ENCODE data around the gene MAN2A2.
"Not testable (repeated sequence)": the region's sequence is repeated elsewhere in the genome, so short reads cannot be mapped to it uniquely, and the experiment has no call there.

Gene MAN2A2

GRCh38 chr15:90884719-90885431 lies 18.2 kb upstream of the MAN2A2 start:
- no peak for DNase-seq (ENCODE audit: low read depth)

GRCh38 chr15:90885432-90886290 lies 17.4 kb upstream of the MAN2A2 start:
- peak; percentile 62 for DNase-seq (ENCODE audit: low read depth)

- no peak for DNase-seq (ENCODE audit: low read depth)
Measured at GRCh38 chr15:90886291-90886614, 16.8 kb upstream of the MAN2A2 start.

- DNase-seq (ENCODE audit: low read depth), result no peak
Measured at GRCh38 chr15:90887037-90887481, 16.0 kb upstream of the MAN2A2 start.

GRCh38 chr15:90889313-90889730 lies 13.8 kb upstream of the MAN2A2 start:
- DNase-seq (ENCODE audit: low read depth), result no peak

GRCh38 chr15:90889736-90890456 lies 13.2 kb upstream of the MAN2A2 start:
- DNase-seq (ENCODE audit: low read depth), result no peak

- DNase-seq (ENCODE audit: low read depth), result no peak
Measured at GRCh38 chr15:90890839-90891238, 12.3 kb upstream of the MAN2A2 start.

GRCh38 chr15:90891346-90891949 lies 11.7 kb upstream of the MAN2A2 start:
- no peak for DNase-seq (ENCODE audit: low read depth)

- no peak for DNase-seq (ENCODE audit: low read depth)
Measured at GRCh38 chr15:90892023-90892422, 11.1 kb upstream of the MAN2A2 start.

- no peak for DNase-seq (ENCODE audit: low read depth)
Measured at GRCh38 chr15:90892498-90893174, 10.5 kb upstream of the MAN2A2 start.

GRCh38 chr15:90893175-90894090 lies 9.7 kb upstream of the MAN2A2 start:
- DNase-seq (ENCODE audit: low read depth), result no peak

GRCh38 chr15:90895571-90896117 lies 7.5 kb upstream of the MAN2A2 start:
- DNase-seq (ENCODE audit: low read depth), result no peak

GRCh38 chr15:90897131-90897655 lies 5.9 kb upstream of the MAN2A2 start:
- DNase-seq (ENCODE audit: low read depth), result not testable (repeated sequence)

GRCh38 chr15:90901175-90902039 lies 1.7 kb upstream of the MAN2A2 start:
- no peak for DNase-seq (ENCODE audit: low read depth)

- DNase-seq (ENCODE audit: low read depth), result peak; percentile 59
Measured at GRCh38 chr15:90902040-90902839, 862 bp upstream of the MAN2A2 start.

GRCh38 chr15:90903733-90904536 lies 833 bp downstream of the MAN2A2 start:
- DNase-seq (ENCODE audit: low read depth), result no peak

- DNase-seq (ENCODE audit: low read depth), result no peak
Measured at GRCh38 chr15:90904746-90905145, 1.6 kb downstream of the MAN2A2 start.

Measured in stimulated activated CD8-positive, alpha-beta memory T cell treated with anti-CD3 and anti-CD28 coated beads, Interleukin-12 subunit alpha, Interleukin-12 subunit beta, amount 100 ng/mL, for 4 hours (primary cell).